PC-3 (cell line): Measurements from ENCODE around the gene AGAP1. TPM values are rescaled to one million over a fixed set of nuclear protein-coding genes. Genes with fewer than 3 reads are reported as not detected.

ENCODE experiments used
- ATAC-seq: fragments of 200-7000 bp; cut with Tn5 transposase; 2 replicates; pipeline ENCODE4 v1.9.1; 2020; ENCODE audit warnings: mild to moderate bottlenecking, moderate library complexity
- BruUV-seq: library from RNA; stranded (reverse); fragments of 400-500 nt; replicated peaks from 2 replicates; lab custom pipeline; 2021; lab: Mats Ljungman, UMichigan
- CTCF ChIA-PET: fragments of 300-600 bp; sonication (Branson Sonifier 250); formaldehyde crosslinking; loops from one replicate; lab custom pipeline; 2022; ENCODE audit warnings: antibody characterized with exemption; lab: Charles Lee
- POLR2A ChIA-PET: fragments of 300-600 bp; sonication (Branson Sonifier 250); formaldehyde crosslinking; loops from one replicate; lab custom pipeline; 2022; ENCODE audit warnings: antibody characterized with exemption; ENCODE audit not compliant: unreplicated experiment; lab: Charles Lee
- DNase-seq: peaks from one replicate; pipeline ENCODE4 v3.0.0-alpha.2; 2015
- H2AFZ ChIP-seq: fragments of 300-600 bp; sonication (generic); 2 replicates; pipeline ENCODE4 v1.6.0; 2016; ENCODE audit warnings: antibody characterized with exemption, low read length
- H3F3A ChIP-seq: fragments of 300-600 bp; sonication (generic); one replicate; pipeline ENCODE4 v1.6.0; 2017; ENCODE audit warnings: antibody characterized with exemption, low read length, control low read depth, mild to moderate bottlenecking; ENCODE audit not compliant: unreplicated experiment
- H3K27ac ChIP-seq: fragments of 300-600 bp; sonication (generic); 2 replicates; pipeline ENCODE4 v1.5.1; 2016; ENCODE audit warnings: mild to moderate bottlenecking, low read length
- H3K27me3 ChIP-seq: fragments of 300-600 bp; sonication (generic); 2 replicates; pipeline ENCODE4 v1.6.1; 2016; ENCODE audit warnings: low read length, mixed read lengths
- H3K36me3 ChIP-seq: fragments of 300-600 bp; sonication (generic); 2 replicates; pipeline ENCODE4 v1.6.1; 2016; ENCODE audit warnings: low read depth, mixed run types, low read length, mixed read lengths
- H3K4me1 ChIP-seq: fragments of 300-600 bp; sonication (generic); 2 replicates; pipeline ENCODE4 v1.5.1; 2016; ENCODE audit warnings: low read length; ENCODE audit not compliant: insufficient read depth
- H3K4me2 ChIP-seq: fragments of 300-600 bp; sonication (generic); 2 replicates; pipeline ENCODE4 v1.6.0; 2016; ENCODE audit warnings: low read length
- H3K4me3 ChIP-seq: fragments of 300-600 bp; sonication (generic); 2 replicates; pipeline ENCODE4 v1.5.1; 2016; ENCODE audit warnings: mild to moderate bottlenecking, low read length, mixed read lengths
- H3K79me2 ChIP-seq: fragments of 300-600 bp; sonication (generic); 2 replicates; pipeline ENCODE4 v1.6.1; 2017; ENCODE audit warnings: low read length, mixed read lengths
- H3K9ac ChIP-seq: fragments of 300-600 bp; sonication (generic); 2 replicates; pipeline ENCODE4 v1.6.0; 2016; ENCODE audit warnings: mild to moderate bottlenecking, low read length
- H3K9me2 ChIP-seq: fragments of 300-600 bp; sonication (generic); replicated peaks from 2 replicates; pipeline ENCODE4 v1.6.1; 2016; ENCODE audit warnings: mixed run types, low read length, mixed read lengths
- H3K9me3 ChIP-seq: fragments of 300-600 bp; sonication (generic); 2 replicates; pipeline ENCODE4 v1.6.1; 2016; ENCODE audit warnings: low read length, mixed read lengths
- H4K20me1 ChIP-seq: fragments of 300-600 bp; sonication (generic); 2 replicates; pipeline ENCODE4 v1.6.1; 2016; ENCODE audit warnings: low read length, mixed read lengths
- CTCF ChIP-seq: fragments of 300-600 bp; sonication (generic); conservative IDR thresholded peaks from 2 replicates; pipeline ENCODE4 v1.5.1; 2017; ENCODE audit warnings: antibody characterized with exemption, low read depth, mild to moderate bottlenecking, low read length
- EZH2 ChIP-seq: fragments of 300-600 bp; sonication (generic); IDR thresholded peaks from one replicate; pipeline ENCODE4 v1.6.1; 2017; ENCODE audit warnings: antibody characterized with exemption, mild to moderate bottlenecking, low read length; ENCODE audit not compliant: unreplicated experiment
- EZH2phosphoT487 ChIP-seq: fragments of 300-600 bp; sonication (generic); IDR thresholded peaks from 2 replicates; pipeline ENCODE4 v1.6.1; 2018; ENCODE audit warnings: mild to moderate bottlenecking, antibody characterized with exemption, low read length, borderline replicate concordance
- intact Hi-C: fragments of 100-400 bp; cut with micrococcal nuclease; formaldehyde crosslinking; loops from 2 replicates; pipeline ENCODE4 v1.9.0; 2023
- total RNA-seq: library from RNA; depleted of rRNA; stranded (reverse); fragments of >200 nt; gene quantifications from 2 replicates; pipeline ENCODE4 v1.2.3, GENCODE V29; 2014

The AGAP1 gene
- total RNA-seq, 1 experiment from 2014 or later = 31.0 TPM

GRCh38 chr2:235607546-235608199, 113.8 kb downstream of the AGAP1 start:
- ATAC-seq (no peak), DNase-seq (no peak)
- ChIA-PET CTCF (no interaction called here), POLR2A (no interaction called here)
- intact Hi-C loops = no loop called here
- H3K9me3 ChIP-seq = no peaks in the 10 kb centered on the region
- H3K4me2 ChIP-seq = no peak overlapping the region
- H3F3A ChIP-seq = no peaks in the 10 kb centered on the region
- no peak overlapping the region for H3K9ac ChIP-seq
- peaks cover 83% of the 10 kb centered on the region for H3K79me2 ChIP-seq
- peaks cover 9% of the 10 kb centered on the region; the same call in 1 of the 2 replicates for H4K20me1 ChIP-seq
- no peaks in the 10 kb centered on the region for H3K9me2 ChIP-seq
- no peak overlapping the region for H3K27ac ChIP-seq
- H3K4me1 ChIP-seq = no peaks in the 10 kb centered on the region
- H3K4me3 ChIP-seq = no peak overlapping the region
- no peak overlapping the region for H2AFZ ChIP-seq
- no TSS peak for BruUV-seq
- no peaks in the 10 kb centered on the region for H3K36me3 ChIP-seq
- TF ChIP-seq EZH2 (no peak), EZH2phosphoT487 (no peak), CTCF (no peak)
- H3K27me3 ChIP-seq = no peaks in the 10 kb centered on the region

GRCh38 chr2:235608200-235608887, 114.5 kb downstream of the AGAP1 start:
- no peak overlapping the region for H3K9ac ChIP-seq
- H3K9me3 ChIP-seq = no peaks in the 10 kb centered on the region
- no peaks in the 10 kb centered on the region for H3K27me3 ChIP-seq
- no peak for DNase-seq
- TF ChIP-seq CTCF = no peak
- no peaks in the 10 kb centered on the region for H3K9me2 ChIP-seq
- H4K20me1 ChIP-seq = peaks cover 11% of the 10 kb centered on the region; the same call in 1 of the 2 replicates
- intact Hi-C loops = no loop called here
- no peaks in the 10 kb centered on the region for H3F3A ChIP-seq
- CTCF ChIA-PET = no interaction called here
- H3K4me3 ChIP-seq = no peak overlapping the region
- POLR2A ChIA-PET = no interaction called here
- H3K36me3 ChIP-seq = no peaks in the 10 kb centered on the region
- no peak overlapping the region for H2AFZ ChIP-seq
- H3K27ac ChIP-seq = no peak overlapping the region
- ATAC-seq = no peak
- H3K4me2 ChIP-seq = no peak overlapping the region
- H3K79me2 ChIP-seq = peaks cover 89% of the 10 kb centered on the region
- no TSS peak for BruUV-seq
- H3K4me1 ChIP-seq = no peaks in the 10 kb centered on the region

GRCh38 chr2:235609321-235609720, 115.5 kb downstream of the AGAP1 start:
- H4K20me1 ChIP-seq = peaks cover 12% of the 10 kb centered on the region; the same call in 1 of the 2 replicates
- no peak overlapping the region for H3K27ac ChIP-seq
- ATAC-seq = no peak
- H3F3A ChIP-seq = no peaks in the 10 kb centered on the region
- no peak for DNase-seq
- H3K4me2 ChIP-seq = no peak overlapping the region
- intact Hi-C loops = no loop called here
- H3K9me2 ChIP-seq = no peaks in the 10 kb centered on the region
- no peaks in the 10 kb centered on the region for H3K27me3 ChIP-seq
- no peak overlapping the region for H2AFZ ChIP-seq
- no peaks in the 10 kb centered on the region for H3K4me1 ChIP-seq
- CTCF ChIA-PET = no interaction called here
- no TSS peak for BruUV-seq
- no peaks in the 10 kb centered on the region for H3K9me3 ChIP-seq
- TF ChIP-seq EZH2phosphoT487 = no peak
- TF ChIP-seq EZH2 = no peak
- no peak for TF ChIP-seq CTCF
- POLR2A ChIA-PET = no interaction called here
- H3K79me2 ChIP-seq = peaks cover 90% of the 10 kb centered on the region
- H3K36me3 ChIP-seq = no peaks in the 10 kb centered on the region
- H3K4me3 ChIP-seq = no peak overlapping the region
- H3K9ac ChIP-seq = no peak overlapping the region
